ENCODE data around the gene TUBGCP3. TPM values are rescaled to one million over a fixed set of nuclear protein-coding genes. Genes with fewer than 3 reads are reported as not detected.

Gene TUBGCP3
- total and polyA plus RNA-seq, 5 donors from 2014 or later, result 10.9 to 40.7 (median 15.0) TPM

DNA sequence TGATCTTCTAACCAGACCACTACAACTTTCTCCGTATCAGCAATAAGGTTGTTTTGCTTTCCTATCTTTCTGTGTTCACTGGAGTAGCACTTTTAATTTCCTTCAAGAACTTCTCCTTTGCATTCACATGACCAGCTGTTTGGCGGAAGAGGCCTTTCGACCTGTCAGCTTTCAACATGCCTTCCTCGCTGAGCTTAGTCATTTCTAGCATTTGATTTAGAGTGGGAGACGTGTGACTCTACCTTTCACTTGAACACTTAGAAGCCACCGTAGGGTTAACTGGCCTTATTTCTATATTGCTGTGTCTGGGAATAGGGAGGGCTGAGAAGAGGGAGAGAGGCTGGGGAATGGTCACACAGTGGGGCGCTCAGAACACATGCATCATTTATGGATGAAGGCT, 104.7 kb downstream of the TUBGCP3 start:
- H3K4me3 Mint-ChIP-seq, result no peak overlapping the region
- Histone ChIP-seq H3K36me3 (ENCODE audit: control insufficient read depth, insufficient read depth, low read length) (peaks cover 15% of the 10 kb centered on the region), H3K4me1 (ENCODE audit: control insufficient read depth, insufficient read depth, low read length, poor library complexity, severe bottlenecking) (no peaks in the 10 kb centered on the region), H3K9me3 (ENCODE audit: control insufficient read depth in 2 of 2, low read length in 2 of 2) (no peaks in the 10 kb centered on the region), H3K27me3 (ENCODE audit: control insufficient read depth, insufficient read depth, low read length) (no peaks in the 10 kb centered on the region), H3K4me3 (ENCODE audit: low read depth, low read length) (no peak overlapping the region), H3K27ac (ENCODE audit: insufficient read depth, low read length, poor library complexity, severe bottlenecking) (no peak overlapping the region)
- no peak for DNase-seq
- H3K9me3 Mint-ChIP-seq, result peaks cover 0 to 12% (median 3%) of the 10 kb centered on the region in 7 donors
- peaks cover 22% of the 10 kb centered on the region for H3K36me3 Mint-ChIP-seq
- no peak for ATAC-seq (ENCODE audit: low read depth in 2 of 2)
- H3K27ac Mint-ChIP-seq, result no peak overlapping the region
- H3K4me1 Mint-ChIP-seq, result no peaks in the 10 kb centered on the region
- H3K27me3 Mint-ChIP-seq, result no peaks in the 10 kb centered on the region

DNA sequence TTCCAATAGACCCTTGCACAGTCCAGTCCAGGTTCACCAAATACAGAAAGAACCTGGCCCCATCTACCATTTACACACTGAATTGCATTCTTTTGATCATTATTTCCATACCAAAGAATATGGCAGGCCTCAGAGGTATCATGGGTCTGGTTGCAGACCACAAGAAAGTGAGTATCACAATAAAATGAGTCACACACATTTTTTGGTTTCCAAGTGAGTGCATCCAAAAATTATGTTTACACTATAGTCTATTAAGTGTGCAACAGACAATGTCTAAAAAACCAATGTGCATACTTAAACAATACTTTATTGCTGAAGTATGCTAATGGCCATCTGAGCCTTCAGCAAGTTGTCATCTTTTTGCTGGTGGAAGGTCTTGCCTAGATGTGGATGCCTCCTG, 106.5 kb downstream of the TUBGCP3 start:
- Mint-ChIP-seq H3K9me3 (peaks cover 0 to 12% (median 3%) of the 10 kb centered on the region in 7 donors), H3K4me3 (no peak overlapping the region), H3K36me3 (peaks cover 15% of the 10 kb centered on the region), H3K4me1 (no peaks in the 10 kb centered on the region), H3K27me3 (no peaks in the 10 kb centered on the region), H3K27ac (peak overlapping the region in 1 of 3 donors; percentile 57)
- Histone ChIP-seq H3K27ac (ENCODE audit: insufficient read depth, low read length, poor library complexity, severe bottlenecking) (no peak overlapping the region), H3K4me3 (ENCODE audit: low read depth, low read length) (no peak overlapping the region), H3K36me3 (ENCODE audit: control insufficient read depth, insufficient read depth, low read length) (peaks cover 8% of the 10 kb centered on the region), H3K27me3 (ENCODE audit: control insufficient read depth, insufficient read depth, low read length) (no peaks in the 10 kb centered on the region), H3K4me1 (ENCODE audit: control insufficient read depth, insufficient read depth, low read length, poor library complexity, severe bottlenecking) (no peaks in the 10 kb centered on the region), H3K9me3 (ENCODE audit: control insufficient read depth in 2 of 2, low read length in 2 of 2) (no peaks in the 10 kb centered on the region)
- ATAC-seq (ENCODE audit: low read depth in 2 of 2) (no peak), DNase-seq (no peak)

DNA sequence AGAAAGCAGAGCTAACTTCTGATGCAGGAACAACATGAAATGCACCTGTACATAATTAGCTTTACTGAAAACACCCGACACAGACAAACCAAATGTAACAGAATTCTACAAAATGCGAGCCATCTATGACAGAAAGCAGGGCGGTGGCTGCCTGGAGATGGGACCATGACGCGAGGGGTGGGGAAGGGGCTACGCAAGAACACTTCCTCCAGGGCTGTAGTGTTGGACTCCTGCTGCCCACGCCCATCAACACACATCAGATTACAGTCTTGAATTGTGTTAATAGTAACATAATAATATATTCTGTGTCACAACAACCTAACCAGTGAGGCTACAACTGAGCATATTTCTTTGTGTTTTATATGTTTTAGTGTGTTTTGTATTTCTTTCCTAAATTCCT, 108.6 kb downstream of the TUBGCP3 start:
- H3K4me1 ChIP-seq (ENCODE audit: control insufficient read depth, insufficient read depth, low read length, poor library complexity, severe bottlenecking), result no peaks in the 10 kb centered on the region
- H3K4me1 Mint-ChIP-seq, result no peaks in the 10 kb centered on the region
- peaks cover 0 to 12% (median 3%) of the 10 kb centered on the region in 7 donors for H3K9me3 Mint-ChIP-seq
- DNase-seq (no peak), ATAC-seq (ENCODE audit: low read depth in 2 of 2) (no peak)
- no peaks in the 10 kb centered on the region for H3K36me3 ChIP-seq (ENCODE audit: control insufficient read depth, insufficient read depth, low read length)
- H3K9me3 ChIP-seq (ENCODE audit: control insufficient read depth in 2 of 2, low read length in 2 of 2), result no peaks in the 10 kb centered on the region
- no peak overlapping the region for H3K27ac Mint-ChIP-seq
- no peaks in the 10 kb centered on the region for H3K27me3 ChIP-seq (ENCODE audit: control insufficient read depth, insufficient read depth, low read length)
- no peak overlapping the region for H3K4me3 Mint-ChIP-seq
- no peaks in the 10 kb centered on the region for H3K36me3 Mint-ChIP-seq
- H3K27me3 Mint-ChIP-seq, result no peaks in the 10 kb centered on the region
- no peak overlapping the region for H3K4me3 ChIP-seq (ENCODE audit: low read depth, low read length)
- H3K27ac ChIP-seq (ENCODE audit: insufficient read depth, low read length, poor library complexity, severe bottlenecking), result no peak overlapping the region

DNA sequence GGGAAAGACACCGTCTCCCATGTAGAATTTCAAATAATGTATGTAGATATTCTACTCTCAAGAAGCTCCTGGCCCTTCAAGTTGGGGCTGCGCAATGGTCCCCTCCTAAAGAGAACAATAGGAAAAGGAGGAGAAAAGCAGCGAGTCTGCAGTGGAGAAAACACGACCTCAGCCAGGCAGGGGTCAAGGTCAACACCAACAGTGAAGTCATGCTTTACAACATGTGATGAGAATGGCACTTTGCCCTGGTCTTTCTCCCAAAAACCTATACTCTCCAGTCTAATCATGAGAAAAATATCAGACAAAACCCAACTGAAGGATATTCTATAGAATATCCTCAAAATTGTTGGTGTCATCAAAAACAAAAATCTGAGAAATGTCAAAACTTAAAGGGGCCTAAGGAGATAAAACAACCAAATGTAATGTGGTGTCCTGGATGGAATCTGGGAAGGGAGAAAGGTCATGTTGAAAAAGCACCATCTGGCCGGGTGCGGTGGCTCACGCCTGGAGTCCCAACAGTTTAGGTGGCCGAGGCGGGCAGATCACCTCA, 110.8 kb downstream of the TUBGCP3 start:
- no peaks in the 10 kb centered on the region for H3K36me3 Mint-ChIP-seq
- Histone ChIP-seq H3K36me3 (ENCODE audit: control insufficient read depth, insufficient read depth, low read length) (no peaks in the 10 kb centered on the region), H3K9me3 (ENCODE audit: control insufficient read depth in 2 of 2, low read length in 2 of 2) (no peaks in the 10 kb centered on the region), H3K27me3 (ENCODE audit: control insufficient read depth, insufficient read depth, low read length) (no peaks in the 10 kb centered on the region), H3K27ac (ENCODE audit: insufficient read depth, low read length, poor library complexity, severe bottlenecking) (no peak overlapping the region), H3K4me1 (ENCODE audit: control insufficient read depth, insufficient read depth, low read length, poor library complexity, severe bottlenecking) (no peaks in the 10 kb centered on the region), H3K4me3 (ENCODE audit: low read depth, low read length) (no peak overlapping the region)
- no peak for DNase-seq
- peaks cover 0 to 5% (median 0%) of the 10 kb centered on the region in 4 donors for H3K4me1 Mint-ChIP-seq
- no peak overlapping the region for H3K27ac Mint-ChIP-seq
- no peak for ATAC-seq (ENCODE audit: low read depth in 2 of 2)
- H3K4me3 Mint-ChIP-seq, result no peak overlapping the region
- H3K9me3 Mint-ChIP-seq, result peaks cover 0 to 17% (median 3%) of the 10 kb centered on the region in 7 donors
- no peaks in the 10 kb centered on the region for H3K27me3 Mint-ChIP-seq

DNA sequence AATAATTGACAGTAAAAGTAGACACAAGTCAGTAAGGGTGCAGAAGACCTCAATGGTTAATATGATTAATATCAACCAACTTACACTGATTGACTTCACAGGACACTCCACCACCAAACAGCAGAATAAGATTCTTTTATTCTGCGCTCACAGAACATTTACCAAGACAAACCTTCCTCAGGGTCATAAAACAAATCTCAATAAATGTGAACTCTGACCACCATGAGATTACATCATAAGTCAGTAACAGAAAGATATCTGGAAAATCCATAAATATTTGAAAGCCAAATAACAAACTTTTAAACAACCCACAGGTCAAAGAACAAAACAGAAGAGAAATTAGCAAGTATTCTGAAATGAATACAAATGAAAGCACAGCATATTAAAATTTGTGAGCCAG, 112.1 kb downstream of the TUBGCP3 start:
- Histone ChIP-seq H3K9me3 (ENCODE audit: control insufficient read depth in 2 of 2, low read length in 2 of 2) (no peaks in the 10 kb centered on the region), H3K36me3 (ENCODE audit: control insufficient read depth, insufficient read depth, low read length) (no peaks in the 10 kb centered on the region), H3K27ac (ENCODE audit: insufficient read depth, low read length, poor library complexity, severe bottlenecking) (no peak overlapping the region), H3K4me3 (ENCODE audit: low read depth, low read length) (no peak overlapping the region), H3K4me1 (ENCODE audit: control insufficient read depth, insufficient read depth, low read length, poor library complexity, severe bottlenecking) (no peaks in the 10 kb centered on the region), H3K27me3 (ENCODE audit: control insufficient read depth, insufficient read depth, low read length) (no peaks in the 10 kb centered on the region)
- ATAC-seq (ENCODE audit: low read depth in 2 of 2), result no peak
- no peak for DNase-seq
- Mint-ChIP-seq H3K4me1 (peaks cover 0 to 5% (median 0%) of the 10 kb centered on the region in 4 donors), H3K27me3 (no peaks in the 10 kb centered on the region), H3K27ac (no peak overlapping the region), H3K4me3 (no peak overlapping the region), H3K36me3 (no peaks in the 10 kb centered on the region), H3K9me3 (peaks cover 0 to 16% (median 2%) of the 10 kb centered on the region in 7 donors)

DNA sequence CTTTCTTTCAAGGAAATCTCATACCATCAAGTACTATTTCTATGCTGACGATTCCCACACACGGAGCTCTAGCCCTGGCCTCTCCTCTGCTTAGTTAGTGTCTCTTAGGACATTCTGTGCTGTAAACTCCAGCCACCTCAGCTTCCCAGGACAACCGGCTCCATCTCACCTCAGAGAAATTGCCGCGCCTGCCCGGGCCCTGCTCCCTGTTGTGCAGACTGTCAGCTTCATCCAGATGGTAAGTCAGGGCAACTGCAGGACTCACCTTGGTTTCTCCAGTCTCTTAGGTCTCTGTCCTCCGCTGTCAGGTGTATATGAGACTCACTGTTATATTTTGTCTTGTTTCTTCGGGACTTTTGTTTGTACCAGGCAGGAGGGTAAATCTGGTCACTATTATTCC, 113.1 kb downstream of the TUBGCP3 start:
- no peak for DNase-seq
- H3K4me3 Mint-ChIP-seq, result no peak overlapping the region
- H3K4me1 Mint-ChIP-seq, result peaks cover 0 to 5% (median 0%) of the 10 kb centered on the region in 4 donors
- H3K27me3 ChIP-seq (ENCODE audit: control insufficient read depth, insufficient read depth, low read length), result no peaks in the 10 kb centered on the region
- peaks cover 0 to 16% (median 2%) of the 10 kb centered on the region in 7 donors for H3K9me3 Mint-ChIP-seq
- no peak overlapping the region for H3K4me3 ChIP-seq (ENCODE audit: low read depth, low read length)
- H3K36me3 ChIP-seq (ENCODE audit: control insufficient read depth, insufficient read depth, low read length), result no peaks in the 10 kb centered on the region
- H3K27ac ChIP-seq (ENCODE audit: insufficient read depth, low read length, poor library complexity, severe bottlenecking), result no peak overlapping the region
- H3K27me3 Mint-ChIP-seq, result no peaks in the 10 kb centered on the region
- H3K27ac Mint-ChIP-seq, result no peak overlapping the region
- H3K9me3 ChIP-seq (ENCODE audit: control insufficient read depth in 2 of 2, low read length in 2 of 2), result no peaks in the 10 kb centered on the region
- ATAC-seq (ENCODE audit: low read depth in 2 of 2), result no peak
- no peaks in the 10 kb centered on the region for H3K36me3 Mint-ChIP-seq
- no peaks in the 10 kb centered on the region for H3K4me1 ChIP-seq (ENCODE audit: control insufficient read depth, insufficient read depth, low read length, poor library complexity, severe bottlenecking)

DNA sequence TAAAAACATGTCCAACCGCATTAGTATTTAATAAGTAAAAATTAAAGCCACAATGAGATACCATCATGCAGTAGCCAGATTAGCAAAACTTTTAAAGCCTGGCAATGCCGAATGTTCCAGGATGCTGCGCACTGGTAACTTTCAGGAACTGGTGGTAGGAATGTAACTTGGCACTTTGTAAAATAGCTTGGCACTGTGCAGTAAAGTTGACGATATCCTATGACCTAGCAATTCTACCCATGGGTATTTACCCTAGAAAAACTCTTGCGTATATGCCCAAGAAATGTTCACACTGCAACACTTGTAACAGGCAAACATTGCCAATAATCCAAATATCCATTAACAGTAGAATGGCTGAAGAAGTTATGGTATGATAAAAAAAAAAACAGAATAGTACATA, 114.1 kb downstream of the TUBGCP3 start:
- H3K9me3 Mint-ChIP-seq, result peaks cover 0 to 16% (median 2%) of the 10 kb centered on the region in 7 donors
- H3K4me3 ChIP-seq (ENCODE audit: low read depth, low read length), result no peak overlapping the region
- no peaks in the 10 kb centered on the region for H3K27me3 Mint-ChIP-seq
- peaks cover 0 to 5% (median 0%) of the 10 kb centered on the region in 4 donors for H3K4me1 Mint-ChIP-seq
- DNase-seq (no peak), ATAC-seq (ENCODE audit: low read depth in 2 of 2) (no peak)
- no peak overlapping the region for H3K27ac ChIP-seq (ENCODE audit: insufficient read depth, low read length, poor library complexity, severe bottlenecking)
- no peak overlapping the region for H3K27ac Mint-ChIP-seq
- H3K4me3 Mint-ChIP-seq, result no peak overlapping the region
- H3K36me3 Mint-ChIP-seq, result no peaks in the 10 kb centered on the region
- no peaks in the 10 kb centered on the region for H3K9me3 ChIP-seq (ENCODE audit: control insufficient read depth in 2 of 2, low read length in 2 of 2)
- H3K27me3 ChIP-seq (ENCODE audit: control insufficient read depth, insufficient read depth, low read length), result no peaks in the 10 kb centered on the region
- H3K36me3 ChIP-seq (ENCODE audit: control insufficient read depth, insufficient read depth, low read length), result no peaks in the 10 kb centered on the region
- H3K4me1 ChIP-seq (ENCODE audit: control insufficient read depth, insufficient read depth, low read length, poor library complexity, severe bottlenecking), result no peaks in the 10 kb centered on the region

DNA sequence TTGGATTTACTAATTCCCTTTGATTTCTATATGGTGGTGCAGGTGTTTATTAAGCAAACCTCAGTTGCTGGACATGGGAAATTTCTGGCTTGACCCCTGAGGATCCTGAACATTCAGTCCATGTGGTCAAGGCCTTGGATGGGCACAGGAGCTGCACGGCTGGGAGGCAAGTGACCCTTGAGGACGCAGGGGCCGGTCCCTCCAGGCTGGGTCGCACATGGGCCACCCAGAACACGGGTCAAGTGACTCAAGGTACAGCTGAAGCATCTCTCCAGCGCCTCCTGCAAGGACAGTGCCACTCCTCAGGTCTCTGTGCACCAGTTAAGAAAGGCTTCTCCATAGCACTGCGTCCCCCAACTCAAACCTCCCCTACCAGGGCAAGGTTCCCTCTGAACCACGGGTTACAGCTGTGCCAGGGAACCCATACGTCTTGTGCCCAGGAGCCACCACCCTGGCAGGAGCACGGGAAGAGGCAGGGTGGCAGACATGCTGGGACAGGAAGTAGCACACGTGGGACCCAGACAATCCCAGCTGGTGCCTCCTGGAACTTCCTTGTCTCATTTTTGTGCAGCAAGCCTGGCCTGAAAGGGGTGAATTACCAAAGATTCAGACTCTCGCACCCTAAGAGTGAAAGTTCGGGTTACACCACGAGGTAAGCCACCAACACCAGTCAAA, 118.7 kb downstream of the TUBGCP3 start:
- DNase-seq, result no peak
- H3K9me3 ChIP-seq (ENCODE audit: control insufficient read depth in 2 of 2, low read length in 2 of 2), result no peaks in the 10 kb centered on the region
- H3K36me3 ChIP-seq (ENCODE audit: control insufficient read depth, insufficient read depth, low read length), result no peaks in the 10 kb centered on the region
- H3K27me3 ChIP-seq (ENCODE audit: control insufficient read depth, insufficient read depth, low read length), result no peaks in the 10 kb centered on the region
- no peak for ATAC-seq (ENCODE audit: low read depth in 2 of 2)
- no peak overlapping the region for H3K4me3 Mint-ChIP-seq
- H3K9me3 Mint-ChIP-seq, result peaks cover 0 to 16% (median 0%) of the 10 kb centered on the region in 7 donors
- no peaks in the 10 kb centered on the region for H3K36me3 Mint-ChIP-seq
- H3K27ac Mint-ChIP-seq, result no peak overlapping the region
- no peak overlapping the region for H3K4me3 ChIP-seq (ENCODE audit: low read depth, low read length)
- no peaks in the 10 kb centered on the region for H3K4me1 ChIP-seq (ENCODE audit: control insufficient read depth, insufficient read depth, low read length, poor library complexity, severe bottlenecking)
- H3K4me1 Mint-ChIP-seq, result peaks cover 0 to 5% (median 0%) of the 10 kb centered on the region in 4 donors
- no peaks in the 10 kb centered on the region for H3K27me3 Mint-ChIP-seq
- H3K27ac ChIP-seq (ENCODE audit: insufficient read depth, low read length, poor library complexity, severe bottlenecking), result no peak overlapping the region

All from CD4-positive, CD25-positive, alpha-beta regulatory T cell (primary cell).